Loucy (cell line): ENCODE measurements around the gene OR1F1.

Experiments
- H2AFZ ChIP-seq: fragments of 200-600 bp; sonication (generic); 2 replicates; pipeline ENCODE4 v1.6.0; 2016; ENCODE audit warnings: antibody characterized with exemption, mild to moderate bottlenecking, low read length, moderate library complexity
- H3F3A ChIP-seq: fragments of 200-600 bp; 2 replicates; pipeline ENCODE4 v1.6.0; 2016; ENCODE audit warnings: antibody characterized with exemption, low read depth, mild to moderate bottlenecking
- H3K27me3 ChIP-seq: fragments of 200-600 bp; sonication (generic); 2 replicates; pipeline ENCODE4 v1.6.1; 2014; ENCODE audit warnings: low read length, mild to moderate bottlenecking; ENCODE audit not compliant: insufficient read depth, poor library complexity, severe bottlenecking
- H3K36me3 ChIP-seq: fragments of 200-600 bp; sonication (generic); 2 replicates; pipeline ENCODE4 v1.6.1; 2016; ENCODE audit warnings: low read length; ENCODE audit not compliant: insufficient read depth
- H3K4me1 ChIP-seq: fragments of 200-600 bp; sonication (generic); 2 replicates; pipeline ENCODE4 v1.5.1; 2014; ENCODE audit warnings: low read length, mild to moderate bottlenecking; ENCODE audit not compliant: insufficient read depth, poor library complexity, severe bottlenecking
- H3K4me2 ChIP-seq: fragments of 200-600 bp; sonication (generic); 2 replicates; pipeline ENCODE4 v1.6.0; 2014; ENCODE audit warnings: antibody characterized with exemption, low read length, low read depth, mild to moderate bottlenecking; ENCODE audit not compliant: poor library complexity, severe bottlenecking
- H3K4me3 ChIP-seq: fragments of 200-600 bp; sonication (generic); 2 replicates; pipeline ENCODE4 v1.5.1; 2014; ENCODE audit warnings: low read length, mild to moderate bottlenecking, mixed read lengths; ENCODE audit not compliant: poor library complexity, severe bottlenecking
- H3K79me2 ChIP-seq: fragments of 200-600 bp; sonication (generic); 2 replicates; pipeline ENCODE4 v1.6.1; 2014; ENCODE audit warnings: low read length; ENCODE audit not compliant: insufficient read depth
- H3K9ac ChIP-seq: fragments of 200-600 bp; sonication (generic); 2 replicates; pipeline ENCODE4 v1.6.0; 2014; ENCODE audit warnings: mild to moderate bottlenecking, low read depth, low read length, moderate library complexity; ENCODE audit not compliant: poor library complexity, severe bottlenecking
- H3K9me2 ChIP-seq: fragments of 200-600 bp; sonication (generic); replicated peaks from 2 replicates; pipeline ENCODE4 v1.6.1; 2016; ENCODE audit warnings: low read depth, low read length, mixed read lengths
- H3K9me3 ChIP-seq: fragments of 200-600 bp; sonication (generic); 2 replicates; pipeline ENCODE4 v1.6.1; 2014; ENCODE audit warnings: mild to moderate bottlenecking, antibody characterized with exemption, low read length, low read depth; ENCODE audit not compliant: insufficient read depth
- H4K20me1 ChIP-seq: fragments of 200-600 bp; sonication (generic); 2 replicates; pipeline ENCODE4 v1.6.0; 2014; ENCODE audit warnings: antibody characterized with exemption, low read length, mild to moderate bottlenecking; ENCODE audit not compliant: insufficient read depth, poor library complexity, severe bottlenecking
- CTCF ChIP-seq: fragments of 200-600 bp; sonication (generic); conservative IDR thresholded peaks from 2 replicates; pipeline ENCODE4 v1.5.1; 2014; ENCODE audit warnings: mild to moderate bottlenecking, antibody characterized with exemption, low read length
- EZH2phosphoT487 ChIP-seq: fragments of 200-600 bp; IDR thresholded peaks from 2 replicates; pipeline ENCODE4 v1.6.1; 2018; ENCODE audit warnings: antibody characterized with exemption, mild to moderate bottlenecking, moderate library complexity, borderline replicate concordance

OR1F1 gene

GRCh38 chr16:3234857-3235561 is 47.0 kb downstream of the OR1F1 start, which contains the start of gene ZNF200:
Gene ZNF200 (minus strand): TSS chr16:3235158. CDS start chr16:3233755, 1,403 bp downstream.
- TF ChIP-seq CTCF, result no peak
- no peak for TF ChIP-seq EZH2phosphoT487
- Histone ChIP-seq H2AFZ (peak within 1 kb of the TSS; percentile 79), H3K4me2 (peak within 1 kb of the TSS; percentile 87), H3K79me2 (peaks cover 24% of the 10 kb centered on the region), H3K9me2 (no peaks in the 10 kb centered on the region), H3K4me3 (peak within 1 kb of the TSS; percentile 93), H4K20me1 (peaks cover 12% of the 10 kb centered on the region), H3F3A (no peaks in the 10 kb centered on the region), H3K9me3 (no peaks in the 10 kb centered on the region), H3K9ac (peak within 1 kb of the TSS; percentile 92), H3K27me3 (no peaks in the 10 kb centered on the region), H3K4me1 (peaks cover 16% of the 10 kb centered on the region), H3K36me3 (peaks cover 4% of the 10 kb centered on the region; the same call in 1 of the 2 replicates)

- Histone ChIP-seq H3K79me2 (peaks cover 24% of the 10 kb centered on the region), H3K4me3 (no peak overlapping the region), H3K36me3 (no peaks in the 10 kb centered on the region), H3K9me2 (no peaks in the 10 kb centered on the region), H2AFZ (no peak overlapping the region), H3K27me3 (no peaks in the 10 kb centered on the region), H3K4me1 (peaks cover 16% of the 10 kb centered on the region), H4K20me1 (peaks cover 12% of the 10 kb centered on the region), H3K4me2 (no peak overlapping the region), H3F3A (no peaks in the 10 kb centered on the region), H3K9ac (no peak overlapping the region), H3K9me3 (no peaks in the 10 kb centered on the region)
- TF ChIP-seq EZH2phosphoT487, result no peak
- no peak for TF ChIP-seq CTCF
Observed at GRCh38 chr16:3235856-3236669, 48.1 kb downstream of the OR1F1 start.

GRCh38 chr16:3241761-3242160 is 53.8 kb downstream of the OR1F1 start:
- no peaks in the 10 kb centered on the region for H3K36me3 ChIP-seq
- no peaks in the 10 kb centered on the region for H3F3A ChIP-seq
- H4K20me1 ChIP-seq, result no peaks in the 10 kb centered on the region
- H3K4me1 ChIP-seq, result no peaks in the 10 kb centered on the region
- H3K9ac ChIP-seq, result no peak overlapping the region
- H3K9me2 ChIP-seq, result no peaks in the 10 kb centered on the region
- H3K79me2 ChIP-seq, result no peaks in the 10 kb centered on the region
- no peak overlapping the region for H3K4me2 ChIP-seq
- no peak overlapping the region for H2AFZ ChIP-seq
- H3K9me3 ChIP-seq, result no peaks in the 10 kb centered on the region
- TF ChIP-seq EZH2phosphoT487 (no peak), CTCF (no peak)
- H3K4me3 ChIP-seq, result no peak overlapping the region
- H3K27me3 ChIP-seq, result no peaks in the 10 kb centered on the region
